H1 (cell line): ENCODE measurements around the gene C2. TPM values are rescaled to one million over a fixed set of nuclear protein-coding genes. Genes with fewer than 3 reads are reported as not detected.

Experiments used
- CTCF ChIA-PET: fragments of 300-600 bp; sonication (Branson Sonifier 250); formaldehyde crosslinking; loops from one replicate; lab custom pipeline; 2021; ENCODE audit not compliant: partially characterized antibody; lab: Charles Lee
- POLR2A ChIA-PET: fragments of 300-600 bp; sonication (Branson Sonifier 250); formaldehyde crosslinking; loops from one replicate; lab custom pipeline; 2021; ENCODE audit warnings: inconsistent platforms; ENCODE audit not compliant: partially characterized antibody; lab: Charles Lee
- DNase-seq, 2 experiments: peaks; one replicate each; pipeline versions ENCODE4 v3.0.0 to v3.0.0-alpha.2; 2010 to 2022; ENCODE audit warnings: low spot score in 2 of 2, low read depth in 1 of 2, mixed read lengths in 1 of 2
- FAIRE-seq: peaks from 2 replicates; lab custom pipeline; 2011; peaks lifted over from hg19 to GRCh38; lab: Jason Lieb, UNC
- H2AFZ ChIP-seq: 2 replicates; pipeline ENCODE4 v1.8.1; 2012; ENCODE audit warnings: low read length, inconsistent platforms
- H2AK5ac ChIP-seq: 2 replicates; pipeline ENCODE4 v1.6.1; 2013; ENCODE audit warnings: low read depth, low read length
- H2BK120ac ChIP-seq: replicated peaks from 2 replicates; pipeline ENCODE3; 2013; ENCODE audit warnings: low read depth, low read length, inconsistent platforms
- H2BK12ac ChIP-seq: 2 replicates; pipeline ENCODE4 v1.6.1; 2013; ENCODE audit warnings: low read depth, low read length
- H2BK15ac ChIP-seq: 2 replicates; pipeline ENCODE4 v1.6.1; 2013; ENCODE audit warnings: low read length
- H2BK20ac ChIP-seq: 2 replicates; pipeline ENCODE4 v1.6.1; 2013; ENCODE audit warnings: low read length
- H2BK5ac ChIP-seq: 2 replicates; pipeline ENCODE4 v1.6.1; 2013; ENCODE audit warnings: low read depth, low read length
- H3K14ac ChIP-seq: 2 replicates; pipeline ENCODE4 v1.6.1; 2013; ENCODE audit warnings: inconsistent platforms; ENCODE audit not compliant: insufficient read length
- H3K18ac ChIP-seq: 2 replicates; pipeline ENCODE4 v1.6.1; 2013; ENCODE audit warnings: low read length; ENCODE audit errors: extremely low read depth
- H3K23ac ChIP-seq: 2 replicates; pipeline ENCODE4 v1.6.1; 2013; ENCODE audit warnings: inconsistent platforms; ENCODE audit not compliant: insufficient read length
- H3K23me2 ChIP-seq: 2 replicates; pipeline ENCODE4 v1.6.1; 2013; ENCODE audit warnings: low read depth, low read length
- H3K27ac ChIP-seq: 2 replicates; pipeline ENCODE4 v1.6.1; 2011; ENCODE audit warnings: low read depth, low read length, inconsistent platforms
- H3K27me3 ChIP-seq, 4 experiments: replicated peaks in 1 of 4; 1 replicate in 1 of 4; 2 replicates in 3 of 4; pipeline versions ENCODE4 v1.6.1 to v1.8.1; 2011 to 2013; ENCODE audit warnings: low read length in 3 of 4, mild to moderate bottlenecking in 3 of 4, inconsistent platforms in 2 of 4, mixed read lengths in 2 of 4, moderate library complexity in 1 of 4; ENCODE audit not compliant: control insufficient read depth in 3 of 4, insufficient read depth in 3 of 4; ENCODE audit errors: extremely low read depth in 1 of 4
- H3K36me3 ChIP-seq, 4 experiments: 2 replicates each; pipeline versions ENCODE4 v1.6.1 to v1.8.1; 2011 to 2013; ENCODE audit warnings: mild to moderate bottlenecking in 4 of 4, low read length in 3 of 4, moderate library complexity in 2 of 4, control low read depth in 1 of 4, inconsistent platforms in 1 of 4; ENCODE audit not compliant: insufficient read depth in 4 of 4, control insufficient read depth in 2 of 4
- H3K4ac ChIP-seq: replicated peaks from 2 replicates; pipeline ENCODE3; 2013; ENCODE audit warnings: low read length, low read depth, mixed read lengths, inconsistent platforms; ENCODE audit not compliant: insufficient read length
- H3K4me1 ChIP-seq, 4 experiments: replicated peaks in 1 of 4; 1 replicate in 1 of 4; 2 replicates in 3 of 4; pipeline versions ENCODE4 v1.6.1 to v1.8.1; 2011 to 2013; ENCODE audit warnings: low read length in 3 of 4, inconsistent platforms in 2 of 4, mixed read lengths in 1 of 4; ENCODE audit not compliant: insufficient read depth in 4 of 4, control insufficient read depth in 3 of 4
- H3K4me2 ChIP-seq, 2 experiments: 2 replicates each; pipeline versions ENCODE4 v1.6.1 to v1.8.1; 2011 to 2013; ENCODE audit warnings: low read depth in 2 of 2, low read length in 2 of 2, control low read depth in 1 of 2, inconsistent platforms in 1 of 2, mild to moderate bottlenecking in 1 of 2; ENCODE audit not compliant: insufficient read depth in 1 of 2
- H3K4me3 ChIP-seq, 4 experiments: fragments of 200-600, 300-600 bp in 1 of 4; sonication (generic), shearing (Covaris generic), sonication (Bioruptor Twin) in 1 of 4; 2 replicates each; pipeline versions ENCODE4 v1.5.1 to v1.8.1; 2011 to 2016; ENCODE audit warnings: low read length in 4 of 4, low read depth in 3 of 4, control low read depth in 2 of 4, inconsistent platforms in 2 of 4, mild to moderate bottlenecking in 2 of 4, mixed read lengths in 1 of 4, moderate library complexity in 1 of 4; ENCODE audit not compliant: insufficient read depth in 2 of 4; ENCODE audit errors: extremely low read depth in 1 of 4
- H3K56ac ChIP-seq: replicated peaks from 2 replicates; pipeline ENCODE3; 2013; ENCODE audit warnings: low read depth, mild to moderate bottlenecking, mixed read lengths, low read length, inconsistent platforms; ENCODE audit not compliant: insufficient read length
- H3K79me1 ChIP-seq: 2 replicates; pipeline ENCODE4 v1.6.1; 2013; ENCODE audit warnings: low read depth, low read length, control low read depth
- H3K79me2 ChIP-seq, 2 experiments: 2 replicates each; pipeline versions ENCODE4 v1.6.1 to v1.8.1; 2012 to 2013; ENCODE audit warnings: low read length in 2 of 2, mild to moderate bottlenecking in 2 of 2, inconsistent platforms in 1 of 2; ENCODE audit not compliant: insufficient read depth in 2 of 2, control insufficient read depth in 1 of 2
- H3K9ac ChIP-seq, 4 experiments: replicated peaks in 1 of 4; 1 replicate in 1 of 4; 2 replicates in 3 of 4; pipeline versions ENCODE4 v1.6.1 to v1.8.1; 2011 to 2013; ENCODE audit warnings: low read depth in 3 of 4, low read length in 3 of 4, control low read depth in 2 of 4, mild to moderate bottlenecking in 2 of 4, moderate library complexity in 2 of 4, inconsistent platforms in 1 of 4; ENCODE audit errors: extremely low read depth in 1 of 4
- H3K9me3 ChIP-seq, 2 experiments: 2 replicates each; pipeline versions ENCODE4 v1.6.1 to v1.8.1; 2012 to 2013; ENCODE audit warnings: mild to moderate bottlenecking in 2 of 2, moderate library complexity in 2 of 2, control low read depth in 1 of 2, inconsistent platforms in 1 of 2, low read depth in 1 of 2, low read length in 1 of 2, mixed read lengths in 1 of 2; ENCODE audit not compliant: insufficient read depth in 2 of 2
- H4K20me1 ChIP-seq, 2 experiments: replicated peaks in 1 of 2; 2 replicates each; pipeline versions ENCODE3 to v1.8.1; 2011 to 2013; ENCODE audit warnings: inconsistent platforms in 2 of 2, low read length in 2 of 2, mild to moderate bottlenecking in 1 of 2; ENCODE audit not compliant: insufficient read depth in 2 of 2, control insufficient read depth in 1 of 2
- H4K5ac ChIP-seq: 2 replicates; pipeline ENCODE4 v1.6.1; 2013; ENCODE audit warnings: low read length, low read depth, mixed read lengths, inconsistent platforms; ENCODE audit not compliant: insufficient read length
- H4K8ac ChIP-seq: 2 replicates; pipeline ENCODE4 v1.8.0; 2013; ENCODE audit warnings: mild to moderate bottlenecking, moderate library complexity, low read length, inconsistent platforms; ENCODE audit not compliant: insufficient read depth; ENCODE audit errors: extremely low read depth
- H4K91ac ChIP-seq: replicated peaks from 2 replicates; pipeline ENCODE3; 2013; ENCODE audit warnings: low read length, mixed read lengths, inconsistent platforms; ENCODE audit not compliant: insufficient read length
- BACH1 ChIP-seq: IDR thresholded peaks from 2 replicates; pipeline ENCODE4 v1.6.1; 2012; ENCODE audit warnings: low read length, improper control_type of control experiment
- CEBPB ChIP-seq: IDR thresholded peaks from 2 replicates; pipeline ENCODE4 v1.6.1; 2012; ENCODE audit warnings: low read depth, low read length
- WGBS, 2 experiments: shearing (Covaris generic) in 1 of 2; methylation state at CpG; one replicate each; pipeline versions ENCODE4 v1.1.6 to v1.1.7; 2013 to 2015; ENCODE audit warnings: low lambda C conversion rate in 2 of 2, mixed read lengths in 2 of 2, inconsistent platforms in 1 of 2, low coverage in 1 of 2, missing lambda C conversion rate in 1 of 2; ENCODE audit not compliant: insufficient replicate concordance in 2 of 2, insufficient coverage in 1 of 2, insufficient read length in 1 of 2; ENCODE audit errors: extremely low coverage in 1 of 2, missing lambda C conversion rate in 1 of 2; 5-methylcytosine and 5-hydroxymethylcytosine counted together
- polyA plus RNA-seq, 7 experiments: library from polyadenylated mRNA; depleted of rRNA in 3 of 7; stranded (reverse) in 5 of 7; unstranded in 2 of 7; fragments of >200 nt in 5 of 7; fragments of 200-250 nt in 2 of 7; gene quantifications; 1 replicate in 5 of 7; 2 replicates in 1 of 7; 4 replicates in 1 of 7; pipeline versions ENCODE4 v1.2.1 to v1.2.3, GENCODE V29; 2011 to 2013; ENCODE audit warnings: missing spikeins in 2 of 7, mixed read lengths in 2 of 7
- total RNA-seq: library from RNA; stranded (reverse); fragmentation: NEBNext Ultra II Directional; extraction: Animal tissue kit (Norgen Biotek cat#: 25700); gene quantifications from 2 replicates; pipeline ENCODE4 v1.2.1, GENCODE V29; 2021
- TF ChIP-seq, protein P1 (sequence below): IDR thresholded peaks from 2 replicates; pipeline ENCODE4 v1.6.1; 2012; ENCODE audit warnings: inconsistent platforms

The C2 gene
- total and polyA plus RNA-seq, 2 of the 8 experiments (the other 6 are each of a cell fraction or from before 2014, with no cell fraction given): 0.26 to 0.38 TPM

DNA sequence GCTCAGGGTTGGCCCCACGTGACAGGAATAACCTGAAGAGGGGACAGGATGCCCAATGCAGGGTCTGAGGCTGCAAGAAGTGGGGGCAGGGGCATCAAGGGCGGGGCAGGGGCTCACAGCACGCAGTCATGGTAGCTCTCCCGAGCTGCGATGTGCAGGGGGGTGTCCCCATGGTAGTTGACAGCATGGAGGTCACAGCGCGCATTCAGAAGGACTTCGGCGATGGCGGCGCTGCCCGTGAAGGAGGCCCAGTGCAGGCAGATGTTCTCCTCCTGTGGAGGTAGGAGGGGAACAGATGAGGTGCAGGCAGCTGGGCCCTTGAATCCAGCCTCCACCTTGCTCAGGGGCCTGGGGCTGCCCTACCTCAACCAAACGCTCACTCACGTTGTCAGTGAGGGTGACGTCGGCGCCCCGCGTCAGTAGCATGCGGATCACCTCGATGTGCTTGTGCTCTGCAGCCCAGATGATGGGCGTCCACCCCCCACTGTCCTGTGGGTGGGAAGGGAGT lies 42.9 kb upstream of the C2 start:
- 99% methylated on average over 20 of the region's 22 CpGs; no CpG with 5 or more reads in 1 of the 2 experiments for WGBS, 2 experiments
- Histone ChIP-seq H3K27ac (no peak overlapping the region), H2BK12ac (no peak overlapping the region), H2BK20ac (no peak overlapping the region), H2AK5ac (no peak overlapping the region), H2BK5ac (no peak overlapping the region), H3K18ac (no peak overlapping the region), H3K14ac (no peak overlapping the region), H3K23me2 (no peaks in the 10 kb centered on the region), H4K20me1 (peaks cover 5 to 26% of the 10 kb centered on the region in 2 experiments), H2AFZ (no peak overlapping the region), H3K9ac (no peak overlapping the region), H3K4ac (no peak overlapping the region), H4K5ac (no peak overlapping the region), H3K36me3 (peaks cover 45 to 90% (median 75%) of the 10 kb centered on the region in 4 experiments), H3K4me1 (no peaks in the 10 kb centered on the region), H3K79me2 (no peaks in the 10 kb centered on the region; a peak in 1 of 4 replicates), H4K8ac (no peak overlapping the region; the same call in 1 of the 2 replicates), H4K91ac (no peak overlapping the region), H3K79me1 (no peaks in the 10 kb centered on the region; the same call in 1 of the 2 replicates), H3K4me3 (no peak overlapping the region), H3K9me3 (no peaks in the 10 kb centered on the region), H3K27me3 (no peaks in the 10 kb centered on the region), H2BK15ac (no peak overlapping the region), H3K23ac (no peak overlapping the region), H3K56ac (no peak overlapping the region), H3K4me2 (no peak overlapping the region), H2BK120ac (no peak overlapping the region)
- FAIRE-seq (no peak), DNase-seq (no peak)
- CTCF ChIA-PET: interaction anchor here (0.5 to 1.5 kb wide), 4 partner anchors 25 to 1158 kb away, joined by 3 to 4 read pairs (median 4); no protein-coding TSS in a partner anchor
- POLR2A ChIA-PET: interaction anchor here (0.8 to 3.2 kb wide), 9 partner anchors 7 to 246 kb away, joined by 3 to 10 read pairs (median 6); partner anchors contain the start of gene EHMT2
- TF ChIP-seq CEBPB: no peak
- TF ChIP-seq, protein P1, sequence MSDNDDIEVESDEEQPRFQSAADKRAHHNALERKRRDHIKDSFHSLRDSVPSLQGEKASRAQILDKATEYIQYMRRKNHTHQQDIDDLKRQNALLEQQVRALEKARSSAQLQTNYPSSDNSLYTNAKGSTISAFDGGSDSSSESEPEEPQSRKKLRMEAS: no peak
- no peak for TF ChIP-seq BACH1
